Endometrium (tissue), 2 donors: Measurements from ENCODE around the gene CCS.
"Not testable (repeated sequence)": the region's sequence is repeated elsewhere in the genome, so short reads cannot be mapped to it uniquely, and the experiment has no call there.

Experiments
- FAIRE-seq: peaks from 2 replicates; lab custom pipeline; 2012; peaks lifted over from hg19 to GRCh38; lab: Jason Lieb, UNC
- donor health status: control.
- donor health status: control.

Gene CCS

GRCh38 chr11:66561178-66561974 is 31.6 kb upstream of the CCS start:
- FAIRE-seq = no peak

- FAIRE-seq = no peak
These were observed 31.1 kb upstream of the CCS start for GRCh38 chr11:66561975-66562248.

GRCh38 chr11:66562275-66562674 is 30.7 kb upstream of the CCS start:
- FAIRE-seq = no peak

- no peak for FAIRE-seq
These were observed 29.9 kb upstream of the CCS start for GRCh38 chr11:66562907-66563583.

- no peak for FAIRE-seq
These were observed 29.2 kb upstream of the CCS start for GRCh38 chr11:66563832-66564231.

- no peak for FAIRE-seq
These were observed 28.4 kb upstream of the CCS start for GRCh38 chr11:66564538-66564937.

GRCh38 chr11:66564984-66565383 is 28.0 kb upstream of the CCS start:
- no peak for FAIRE-seq

- FAIRE-seq = no peak
These were observed 26.8 kb upstream of the CCS start for GRCh38 chr11:66566221-66566620.

GRCh38 chr11:66567787-66568123 is 25.2 kb upstream of the CCS start:
- FAIRE-seq = no peak

GRCh38 chr11:66568124-66568916 is 24.7 kb upstream of the CCS start, which contains the start of gene CTSF:
CTSF (minus strand) TSS chr11:66568606; CDS start chr11:66568486, 120 bp downstream.
- no peak for FAIRE-seq

GRCh38 chr11:66569076-66569475 is 23.9 kb upstream of the CCS start:
- FAIRE-seq = no peak

- FAIRE-seq = no peak
These were observed 22.7 kb upstream of the CCS start for GRCh38 chr11:66570079-66570849.

GRCh38 chr11:66570850-66571180 is 22.2 kb upstream of the CCS start:
- no peak for FAIRE-seq

GRCh38 chr11:66579017-66579606 is 13.9 kb upstream of the CCS start:
- no peak for FAIRE-seq

GRCh38 chr11:66580803-66581202 is 12.2 kb upstream of the CCS start:
- FAIRE-seq = no peak

- FAIRE-seq = no peak
These were observed 11.7 kb upstream of the CCS start for GRCh38 chr11:66581261-66581660.

- not testable (repeated sequence) for FAIRE-seq
These were observed 10.3 kb upstream of the CCS start for GRCh38 chr11:66582565-66583147.

GRCh38 chr11:66585447-66585846 is 7.5 kb upstream of the CCS start:
- not testable (repeated sequence) for FAIRE-seq

- no peak for FAIRE-seq
These were observed 6.8 kb upstream of the CCS start for GRCh38 chr11:66586136-66586535.

- not testable (repeated sequence) for FAIRE-seq
These were observed 3.7 kb upstream of the CCS start for GRCh38 chr11:66589315-66589714.

GRCh38 chr11:66589996-66590675 is 2.8 kb upstream of the CCS start:
- FAIRE-seq = no peak
